Pancreas (tissue), 10 donors: ENCODE measurements around the gene MEG3. TPM values are rescaled to one million over a fixed set of nuclear protein-coding genes. Genes with fewer than 3 reads are reported as not detected.

Source experiments
- ATAC-seq, 4 donors: fragments of 200-7000 bp; cut with Tn5 transposase; one replicate each; pipeline versions ENCODE4 v1.8.0 to v1.9.1; 2020; ENCODE audit warnings: mild to moderate bottlenecking in 4 of 4, moderate library complexity in 4 of 4
- DNase-seq, 6 donors: peaks; one replicate each; pipeline ENCODE4 v3.0.0-alpha.2; 2020
- FAIRE-seq: peaks from 2 replicates; lab custom pipeline; 2012; peaks lifted over from hg19 to GRCh38; lab: Jason Lieb, UNC
- H3K27ac ChIP-seq, 4 donors: fragments of 200-600 bp; sonication (generic); 1 replicate in 3 of 4; 2 replicates in 1 of 4; pipeline versions ENCODE4 v1.5.0 to v1.8.0; 2020
- H3K27me3 ChIP-seq, 4 donors: fragments of 200-600 bp; one replicate each; pipeline ENCODE4 v1.8.0; 2021
- H3K36me3 ChIP-seq, 3 donors: fragments of 200-600 bp; sonication (generic) in 1 of 3; one replicate each; pipeline versions ENCODE4 v1.5.0 to v1.8.0; 2020 to 2021
- H3K4me1 ChIP-seq, 3 donors: fragments of 200-600 bp; one replicate each; pipeline ENCODE4 v1.8.0; 2021
- H3K4me3 ChIP-seq, 4 donors: fragments of 200-600 bp; sonication (generic) in 2 of 4; one replicate each; pipeline versions ENCODE4 v1.5.0 to v1.8.0; 2020 to 2021
- H3K9me3 ChIP-seq, 4 donors: fragments of 200-600 bp; one replicate each; pipeline ENCODE4 v1.8.0; 2021
- CTCF ChIP-seq, 4 donors: fragments of 200-600 bp; sonication (generic) in 3 of 4; IDR thresholded peaks; one replicate each; pipeline versions ENCODE4 v1.5.0 to v1.8.0; 2021; ENCODE audit warnings: antibody characterized with exemption in 4 of 4
- WGBS, 2 donors: extraction: QIAGEN DNeasy Blood & Tissue Kit; methylation state at CpG; one replicate each; pipeline ENCODE4 v1.1.7; 2013; 5-methylcytosine and 5-hydroxymethylcytosine counted together
- intact Hi-C, 3 donors: fragments of 100-400 bp; cut with DNase I; formaldehyde crosslinking; loops; one replicate each; pipeline versions ENCODE4 v1.11.1 to v1.14.2; 2022
- polyA plus RNA-seq, 2 donors: library from polyadenylated mRNA; stranded (reverse); fragments of 200-250 nt; gene quantifications; one replicate each; pipeline ENCODE4 v1.2.3, GENCODE V29; 2013
- total RNA-seq, 6 donors: library from RNA; stranded (reverse); fragmentation: NEBNext Ultra II Directional in 4 of 6; extraction: Animal tissue kit (Norgen Biotek cat#: 25700) in 4 of 6; gene quantifications; one replicate each; pipeline versions ENCODE4 v1.2.1 to v1.2.4, GENCODE V29; 2021 to 2023
- donor health status: healthy with polysubstance abuse.
- donor health status: DM: no; HTN: no; CAD: no; lungs with moderate emphysema.
- donor health status: DM: no; HTN: no; CAD: no.
- donor health status: control.
- donor health status: control.
- donor health status: Bipolar disorder and iron deficiency.
- donor health status: DM: yes; HTN: yes; CAD: no.
- donor health status: DM: no; HTN: no; CAD: no.
- donor health status: DM: no; HTN: no; CAD: no.
- donor health status: DM: yes; HTN: yes; CAD: no.

Gene MEG3
- total and polyA plus RNA-seq, 8 donors = 78.8 to 1,150 (median 332) TPM

GRCh38 chr14:100844846-100845245 lies 18.9 kb downstream of the MEG3 start:
- no peaks in the 10 kb centered on the region for H3K4me1 ChIP-seq
- 72 to 76% methylated on average over 13 of the region's 13 CpGs for WGBS, 2 donors
- no peak for FAIRE-seq

GRCh38 chr14:100845341-100845740 lies 19.4 kb downstream of the MEG3 start:
- DNase-seq (peak in 1 of 6 donors; percentile 31), FAIRE-seq (no peak), ATAC-seq (no peak)
- H3K36me3 ChIP-seq = no peaks in the 10 kb centered on the region
- TF ChIP-seq CTCF (IDR thresholded peaks at IDR 0.05) = no peak
- no peaks in the 10 kb centered on the region for H3K4me1 ChIP-seq
- intact Hi-C loops = no loop called here
- no peaks in the 10 kb centered on the region for H3K9me3 ChIP-seq
- WGBS, 2 donors = 83 to 84% methylated on average over 17 of the region's 17 CpGs
- H3K27me3 ChIP-seq = no peaks in the 10 kb centered on the region
- H3K4me3 ChIP-seq = no peak overlapping the region
- no peak overlapping the region for H3K27ac ChIP-seq

More at GRCh38 chr14:100844846-100845245, 18.9 kb downstream of the MEG3 start:
- DNase-seq (peak in 1 of 6 donors; percentile 39), ATAC-seq (no peak)
- H3K36me3 ChIP-seq = no peaks in the 10 kb centered on the region
- no peaks in the 10 kb centered on the region for H3K27me3 ChIP-seq
- intact Hi-C loops = no loop called here
- TF ChIP-seq CTCF (IDR thresholded peaks at IDR 0.05) = no peak
- no peak overlapping the region for H3K4me3 ChIP-seq
- H3K9me3 ChIP-seq = no peaks in the 10 kb centered on the region
- peak overlapping the region in 1 of 4 donors; percentile 41 for H3K27ac ChIP-seq

- TF ChIP-seq CTCF (IDR thresholded peaks at IDR 0.05) = no peak
- H3K9me3 ChIP-seq = no peaks in the 10 kb centered on the region
- ATAC-seq (no peak), FAIRE-seq (no peak), DNase-seq (peak in 1 of 6 donors; percentile 43)
- H3K27me3 ChIP-seq = no peaks in the 10 kb centered on the region
- H3K36me3 ChIP-seq = no peaks in the 10 kb centered on the region
- 83 to 93% methylated on average over 8 of the region's 8 CpGs for WGBS, 2 donors
- intact Hi-C loops = no loop called here
- H3K4me3 ChIP-seq = no peak overlapping the region
- H3K4me1 ChIP-seq = no peaks in the 10 kb centered on the region
- no peak overlapping the region for H3K27ac ChIP-seq
Observed at GRCh38 chr14:100846309-100846859, 20.5 kb downstream of the MEG3 start.

- H3K27ac ChIP-seq = peak overlapping the region in 1 of 4 donors; percentile 4
- 44 to 55% methylated on average over 8 of the region's 8 CpGs for WGBS, 2 donors
- H3K9me3 ChIP-seq = no peaks in the 10 kb centered on the region
- DNase-seq = no peak
- ATAC-seq = no peak
- no peaks in the 10 kb centered on the region for H3K36me3 ChIP-seq
- no peaks in the 10 kb centered on the region for H3K27me3 ChIP-seq
- intact Hi-C loops = no loop called here
- H3K4me3 ChIP-seq = no peak overlapping the region
- no peak for TF ChIP-seq CTCF (IDR thresholded peaks at IDR 0.05)
- H3K4me1 ChIP-seq = no peaks in the 10 kb centered on the region
- FAIRE-seq = no peak
Observed at GRCh38 chr14:100849115-100849781, 23.3 kb downstream of the MEG3 start.
